Activated CD4-positive, CD25-positive, alpha-beta regulatory T cell treated with anti-CD3 and anti-CD28 coated beads, Interleukin-2, amount 50 U/mL, for 72 hours (primary cell): Measurements from ENCODE around the gene CHMP4B.

ENCODE experiments used
- DNase-seq: peaks from one replicate; pipeline ENCODE4 v3.0.0; 2021

CHMP4B gene

GRCh38 chr20:33841436-33841799, 30.3 kb downstream of the CHMP4B start:
- no peak for DNase-seq

GRCh38 chr20:33842346-33842745, 31.2 kb downstream of the CHMP4B start:
- DNase-seq, result no peak

GRCh38 chr20:33843050-33843449, 31.9 kb downstream of the CHMP4B start:
- DNase-seq, result no peak

- no peak for DNase-seq
Measured at GRCh38 chr20:33843854-33844253, 32.7 kb downstream of the CHMP4B start.

- DNase-seq, result no peak
Measured at GRCh38 chr20:33846291-33846935, 35.3 kb downstream of the CHMP4B start.

- DNase-seq, result no peak
Measured at GRCh38 chr20:33847006-33847405, 35.9 kb downstream of the CHMP4B start.

- DNase-seq, result no peak
Measured at GRCh38 chr20:33848391-33848790, 37.2 kb downstream of the CHMP4B start.

GRCh38 chr20:33850159-33850558, 39.0 kb downstream of the CHMP4B start:
- DNase-seq, result no peak

GRCh38 chr20:33851842-33852466, 40.8 kb downstream of the CHMP4B start:
- DNase-seq, result peak; percentile 42

- DNase-seq, result no peak
Measured at GRCh38 chr20:33852626-33853506, 41.7 kb downstream of the CHMP4B start.

- no peak for DNase-seq
Measured at GRCh38 chr20:33853507-33853813, 42.3 kb downstream of the CHMP4B start.

- DNase-seq, result no peak
Measured at GRCh38 chr20:33857722-33858563, 46.8 kb downstream of the CHMP4B start.

GRCh38 chr20:33858666-33859065, 47.5 kb downstream of the CHMP4B start:
- DNase-seq, result no peak

GRCh38 chr20:33859157-33859695, 48.1 kb downstream of the CHMP4B start:
- DNase-seq, result no peak

GRCh38 chr20:33859751-33860150, 48.6 kb downstream of the CHMP4B start:
- DNase-seq, result no peak

- no peak for DNase-seq
Measured at GRCh38 chr20:33861458-33861857, 50.3 kb downstream of the CHMP4B start.

- DNase-seq, result peak; percentile 61
Measured at GRCh38 chr20:33862709-33863403, 51.7 kb downstream of the CHMP4B start.

- DNase-seq, result no peak
Measured at GRCh38 chr20:33863440-33864323, 52.5 kb downstream of the CHMP4B start.

- no peak for DNase-seq
Measured at GRCh38 chr20:33864324-33864963, 53.3 kb downstream of the CHMP4B start.

- DNase-seq, result no peak
Measured at GRCh38 chr20:33865761-33866370, 54.7 kb downstream of the CHMP4B start.
